WERI-Rb-1 (cell line): ENCODE results near the gene ALCAM.

Source experiments
- DNase-seq: peaks from one replicate; pipeline ENCODE4 v3.0.0-alpha.2; 2020
- H3K27ac ChIP-seq: fragments of 250-450 bp; sonication (Bioruptor Pico); 2 replicates; pipeline ENCODE4 v1.5.1; 2020; ENCODE audit warnings: mild to moderate bottlenecking, moderate library complexity
- H3K27me3 ChIP-seq: fragments of 250-450 bp; sonication (Bioruptor Pico); 2 replicates; pipeline ENCODE4 v1.5.1; 2021; ENCODE audit warnings: mild to moderate bottlenecking, low read depth, moderate library complexity; ENCODE audit not compliant: insufficient read depth, severe bottlenecking
- H3K36me3 ChIP-seq: fragments of 250-450 bp; sonication (Bioruptor Pico); 2 replicates; pipeline ENCODE4 v1.5.1; 2020; ENCODE audit warnings: mild to moderate bottlenecking, moderate library complexity
- H3K4me3 ChIP-seq: 2 replicates; pipeline ENCODE4 v1.5.1; 2011; ENCODE audit warnings: low read depth, mild to moderate bottlenecking, control low read depth, low read length
- H3K9me3 ChIP-seq: fragments of 250-450 bp; sonication (Bioruptor Pico); 2 replicates; pipeline ENCODE4 v1.5.1; 2021; ENCODE audit warnings: mild to moderate bottlenecking, moderate library complexity; ENCODE audit not compliant: severe bottlenecking
- TF ChIP-seq, protein P1 (sequence below): IDR thresholded peaks from 2 replicates; pipeline ENCODE4 v1.5.1; 2011; ENCODE audit warnings: low read depth, mild to moderate bottlenecking, control low read depth, inconsistent platforms, low read length

Gene ALCAM

DNA sequence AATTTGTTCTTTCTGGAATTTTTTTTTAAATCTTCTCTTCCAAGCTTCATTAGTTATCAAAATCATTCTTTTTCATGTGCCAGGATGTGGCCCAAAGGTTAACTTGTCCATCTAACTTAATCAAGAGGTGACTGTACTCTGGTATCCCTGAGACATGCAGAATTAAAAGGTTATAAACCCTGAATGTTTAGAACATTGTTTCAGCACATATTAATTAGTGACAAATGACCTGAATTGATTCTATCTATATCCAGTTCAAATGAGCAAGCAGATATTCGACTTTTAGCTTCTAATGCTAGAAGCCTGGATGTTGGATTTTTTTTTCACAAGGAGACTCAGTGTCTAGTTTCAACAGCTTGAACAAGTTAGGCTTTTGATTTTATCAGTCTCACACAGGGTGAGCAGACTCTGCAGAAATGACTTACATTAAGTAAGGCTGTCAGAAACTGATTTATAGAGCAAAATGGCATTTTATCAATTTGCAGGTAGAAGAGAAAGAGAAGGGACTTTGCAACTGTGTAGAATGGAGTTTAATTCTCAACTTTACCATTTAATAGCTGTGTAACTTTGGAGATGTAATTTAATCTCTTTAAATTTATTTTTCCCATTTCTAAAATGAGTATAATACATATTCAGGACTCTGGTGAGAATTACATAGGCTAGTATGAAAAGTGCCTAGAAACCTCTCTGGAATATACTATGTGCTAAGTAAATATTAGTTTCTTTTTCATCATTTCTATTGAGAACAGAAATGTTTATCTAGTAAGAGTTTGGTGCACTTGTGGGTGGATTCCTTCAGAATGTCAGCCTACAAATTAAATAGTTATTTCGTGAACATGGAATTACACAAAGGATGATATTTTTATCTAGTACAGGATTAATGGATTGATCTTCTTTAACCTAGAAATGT is 100.0 kb downstream of the ALCAM start:
- Histone ChIP-seq H3K9me3 (no peaks in the 10 kb centered on the region), H3K27me3 (no peaks in the 10 kb centered on the region), H3K27ac (no peak overlapping the region), H3K36me3 (no peaks in the 10 kb centered on the region), H3K4me3 (no peak overlapping the region)
- no peak for DNase-seq
- TF ChIP-seq, protein P1, sequence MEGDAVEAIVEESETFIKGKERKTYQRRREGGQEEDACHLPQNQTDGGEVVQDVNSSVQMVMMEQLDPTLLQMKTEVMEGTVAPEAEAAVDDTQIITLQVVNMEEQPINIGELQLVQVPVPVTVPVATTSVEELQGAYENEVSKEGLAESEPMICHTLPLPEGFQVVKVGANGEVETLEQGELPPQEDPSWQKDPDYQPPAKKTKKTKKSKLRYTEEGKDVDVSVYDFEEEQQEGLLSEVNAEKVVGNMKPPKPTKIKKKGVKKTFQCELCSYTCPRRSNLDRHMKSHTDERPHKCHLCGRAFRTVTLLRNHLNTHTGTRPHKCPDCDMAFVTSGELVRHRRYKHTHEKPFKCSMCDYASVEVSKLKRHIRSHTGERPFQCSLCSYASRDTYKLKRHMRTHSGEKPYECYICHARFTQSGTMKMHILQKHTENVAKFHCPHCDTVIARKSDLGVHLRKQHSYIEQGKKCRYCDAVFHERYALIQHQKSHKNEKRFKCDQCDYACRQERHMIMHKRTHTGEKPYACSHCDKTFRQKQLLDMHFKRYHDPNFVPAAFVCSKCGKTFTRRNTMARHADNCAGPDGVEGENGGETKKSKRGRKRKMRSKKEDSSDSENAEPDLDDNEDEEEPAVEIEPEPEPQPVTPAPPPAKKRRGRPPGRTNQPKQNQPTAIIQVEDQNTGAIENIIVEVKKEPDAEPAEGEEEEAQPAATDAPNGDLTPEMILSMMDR = no peak

DNA sequence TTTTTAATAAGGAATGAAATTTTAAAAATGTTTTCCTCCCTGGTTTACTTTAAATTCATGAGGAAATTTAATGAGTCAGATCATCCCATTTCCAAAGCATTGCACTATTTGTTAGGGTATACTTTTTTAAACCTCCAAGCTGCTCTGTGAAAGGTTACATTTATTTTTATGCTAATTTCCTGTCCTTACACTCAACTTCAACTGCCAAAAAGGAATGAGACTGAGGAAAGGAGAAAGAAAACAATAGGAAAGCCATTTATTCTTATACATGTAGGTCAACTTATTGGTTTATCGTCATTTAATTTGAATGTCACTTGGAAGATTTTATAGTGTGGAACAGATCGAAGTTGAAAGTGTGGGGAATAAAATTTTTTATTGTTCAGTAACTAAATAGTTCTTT is 104.1 kb downstream of the ALCAM start:
- no peaks in the 10 kb centered on the region for H3K9me3 ChIP-seq
- no peak for DNase-seq
- TF ChIP-seq, protein P1 = no peak
- no peaks in the 10 kb centered on the region for H3K27me3 ChIP-seq
- no peak overlapping the region for H3K27ac ChIP-seq
- H3K36me3 ChIP-seq = no peaks in the 10 kb centered on the region
- H3K4me3 ChIP-seq = no peak overlapping the region

DNA sequence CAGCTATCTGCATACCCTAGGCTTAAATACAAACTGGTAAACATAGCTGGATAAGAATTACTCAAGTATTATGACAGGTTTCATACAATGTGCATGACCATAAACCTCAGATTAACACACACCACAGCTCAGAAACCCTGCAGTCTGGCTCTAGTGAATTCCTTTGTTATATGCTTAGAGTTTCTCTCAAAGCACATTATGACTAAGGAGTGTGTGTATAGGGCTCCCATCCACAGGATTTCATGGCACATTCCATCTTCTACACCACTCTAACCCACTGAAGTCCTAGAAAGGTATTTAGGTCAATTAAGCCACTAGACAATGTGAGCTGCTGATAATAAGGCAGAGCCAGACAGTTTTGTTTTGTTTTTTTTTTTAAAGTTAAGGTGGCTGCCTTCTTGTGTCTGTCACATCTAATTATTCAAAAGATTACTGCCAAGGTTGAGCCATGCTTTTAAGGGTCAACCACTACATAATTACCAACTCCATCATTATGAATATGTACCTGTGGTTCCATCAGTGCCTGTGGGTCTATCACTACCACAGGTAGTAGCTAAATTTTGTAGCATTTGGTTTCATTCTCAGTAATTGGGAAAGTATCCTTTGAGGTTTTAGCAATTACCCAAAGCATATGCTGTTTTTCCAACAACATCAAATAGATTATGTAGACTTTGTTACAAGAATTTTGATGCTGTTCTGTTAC is 107.0 kb downstream of the ALCAM start:
- H3K27me3 ChIP-seq = no peaks in the 10 kb centered on the region
- no peak for DNase-seq
- H3K27ac ChIP-seq = no peak overlapping the region
- H3K4me3 ChIP-seq = no peak overlapping the region
- TF ChIP-seq, protein P1 = no peak
- no peaks in the 10 kb centered on the region for H3K9me3 ChIP-seq
- no peaks in the 10 kb centered on the region for H3K36me3 ChIP-seq

DNA sequence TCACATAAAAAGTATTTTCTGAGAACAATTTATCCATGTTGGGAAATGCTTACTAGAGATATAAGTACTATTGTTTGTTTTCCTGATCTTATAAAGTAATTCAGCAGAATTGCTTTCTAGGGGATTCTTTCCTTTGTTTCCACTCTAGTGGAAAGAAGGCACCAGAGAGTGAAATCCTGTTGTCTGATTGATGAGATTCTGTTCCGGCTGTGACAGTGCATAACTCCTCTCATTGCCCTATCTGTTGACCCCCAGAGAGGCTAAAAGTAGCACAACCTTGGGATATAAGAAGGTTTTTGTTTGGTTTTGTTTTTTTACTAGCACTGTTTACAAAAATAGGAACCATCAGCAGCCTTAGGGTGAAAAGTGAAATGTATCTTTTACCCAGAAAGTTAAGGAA is 114.1 kb downstream of the ALCAM start:
- no peak overlapping the region for H3K27ac ChIP-seq
- no peak overlapping the region for H3K4me3 ChIP-seq
- no peaks in the 10 kb centered on the region for H3K27me3 ChIP-seq
- TF ChIP-seq, protein P1 = no peak
- no peak for DNase-seq
- H3K9me3 ChIP-seq = no peaks in the 10 kb centered on the region
- H3K36me3 ChIP-seq = no peaks in the 10 kb centered on the region

DNA sequence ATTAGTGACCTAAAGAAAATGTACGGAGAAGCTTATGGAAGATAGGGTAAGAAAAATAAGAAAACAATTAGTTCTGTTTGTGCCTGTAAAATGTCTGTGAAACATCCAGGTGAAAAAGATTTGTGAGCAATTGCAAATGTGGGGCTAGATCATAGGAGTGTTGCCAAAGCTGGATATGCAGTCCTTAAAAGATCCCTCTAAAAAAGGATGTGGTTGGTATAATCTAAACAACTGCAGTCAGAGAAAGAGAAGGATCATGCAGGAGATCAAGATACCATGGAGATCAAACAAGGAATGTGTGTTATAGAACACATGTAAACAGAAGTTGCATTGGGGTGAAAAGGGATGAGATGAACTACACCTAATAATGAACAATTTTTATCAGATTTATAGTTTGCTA is 116.8 kb downstream of the ALCAM start:
- TF ChIP-seq, protein P1 = no peak
- Histone ChIP-seq H3K27ac (no peak overlapping the region), H3K27me3 (no peaks in the 10 kb centered on the region), H3K9me3 (no peaks in the 10 kb centered on the region), H3K36me3 (no peaks in the 10 kb centered on the region), H3K4me3 (no peak overlapping the region)
- DNase-seq = no peak
